HG03575 (cell line): ENCODE data around the gene RDH16.
A peak's percentile ranks its signal among the peaks of the same experiment; 100 is the strongest.

Experiments used
- ATAC-seq: cut with Tn5 transposase; IDR thresholded peaks from one replicate; pipeline ENCODE4 v1.9.1; 2021; ENCODE audit not compliant: unreplicated experiment, insufficient number of reproducible peaks, low FRiP score; ENCODE audit errors: extremely low read depth

The RDH16 gene, protein sequence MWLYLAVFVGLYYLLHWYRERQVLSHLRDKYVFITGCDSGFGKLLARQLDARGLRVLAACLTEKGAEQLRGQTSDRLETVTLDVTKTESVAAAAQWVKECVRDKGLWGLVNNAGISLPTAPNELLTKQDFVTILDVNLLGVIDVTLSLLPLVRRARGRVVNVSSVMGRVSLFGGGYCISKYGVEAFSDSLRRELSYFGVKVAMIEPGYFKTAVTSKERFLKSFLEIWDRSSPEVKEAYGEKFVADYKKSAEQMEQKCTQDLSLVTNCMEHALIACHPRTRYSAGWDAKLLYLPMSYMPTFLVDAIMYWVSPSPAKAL

DNA sequence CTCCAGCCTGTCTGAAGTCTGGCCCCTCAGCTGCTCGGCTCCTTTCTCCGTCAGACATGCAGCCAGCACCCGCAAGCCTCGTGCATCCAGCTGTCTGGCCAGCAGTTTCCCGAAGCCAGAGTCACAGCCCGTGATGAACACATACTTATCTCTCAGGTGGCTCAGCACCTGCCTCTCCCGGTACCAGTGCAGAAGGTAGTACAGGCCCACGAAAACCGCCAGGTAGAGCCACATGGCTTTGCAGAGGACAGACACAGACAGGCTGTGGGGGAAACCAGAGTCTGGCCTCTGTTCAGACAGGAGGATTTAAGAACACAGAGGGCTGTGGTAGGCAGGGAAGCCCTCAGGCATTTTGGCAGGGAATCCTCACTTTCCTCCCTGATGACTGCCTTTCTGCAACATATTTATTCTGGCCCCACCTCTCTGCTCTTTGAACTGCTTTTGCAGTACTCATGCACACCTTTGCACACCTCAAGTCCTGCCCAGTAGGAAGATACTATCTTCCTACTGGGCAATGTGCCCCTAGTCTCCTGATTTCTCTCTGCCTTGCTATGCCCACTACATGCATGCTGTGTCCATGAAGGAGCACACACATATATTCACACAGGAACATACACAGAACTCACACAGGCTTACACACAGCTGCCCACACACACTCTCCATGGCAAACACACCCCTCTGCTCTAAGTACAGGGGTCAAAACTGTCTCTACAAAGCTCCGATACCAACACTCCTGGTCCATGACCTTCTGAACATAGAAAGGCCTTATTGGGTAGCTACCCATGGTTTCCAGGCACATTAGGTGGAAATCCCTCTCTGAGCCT, at the start of gene RDH16:
RDH16 (minus strand) TSS at position 380 of the 824 bp plus-strand sequence; CDS start at position 234, 146 bp downstream.
- no peak for ATAC-seq

DNA sequence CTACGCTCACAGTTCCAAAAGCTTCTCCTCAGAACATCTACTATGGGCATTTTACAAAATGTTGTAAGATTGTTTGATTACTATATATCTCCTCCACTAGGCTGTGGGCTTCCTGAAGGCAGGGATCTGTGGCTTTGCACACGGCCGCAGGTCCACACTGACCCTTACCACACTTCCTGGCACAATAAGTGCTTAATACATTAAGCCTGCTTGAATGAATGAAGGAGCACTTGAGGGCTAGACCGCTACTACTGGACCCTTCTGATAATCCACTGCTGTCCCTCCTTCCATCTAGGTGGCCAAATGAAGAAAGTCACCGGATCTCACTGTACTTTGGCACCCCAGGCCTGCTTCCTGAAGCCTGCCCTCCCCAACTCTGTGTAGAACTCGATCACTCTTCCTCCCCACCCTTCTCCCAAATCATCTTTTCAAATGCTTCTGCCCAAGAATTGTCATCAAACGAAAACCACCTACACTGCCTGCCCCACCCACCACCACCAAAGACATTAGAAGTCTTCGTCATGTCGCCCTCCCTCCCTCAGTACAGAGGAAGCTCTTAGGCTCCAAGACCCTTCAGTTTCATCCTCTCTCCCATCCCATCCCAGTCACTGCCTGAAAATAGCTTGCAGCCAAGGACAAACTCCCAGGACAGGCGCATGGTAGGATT, 49.5 kb upstream of the RDH16 start:
- no peak for ATAC-seq

GRCh38 chr12:57005980-57006808, 48.8 kb upstream of the RDH16 start, which contains the start of gene ZBTB39:
Gene ZBTB39 (minus strand): TSS chr12:57006546. CDS start chr12:57004917, 1,629 bp downstream.
- ATAC-seq: no peak

GRCh38 chr12:57004651-57005050, 47.2 kb upstream of the RDH16 start:
- ATAC-seq: no peak

GRCh38 chr12:57003395-57003794, 46.0 kb upstream of the RDH16 start:
- ATAC-seq: no peak

GRCh38 chr12:57001448-57001906, 44.1 kb upstream of the RDH16 start:
- no peak for ATAC-seq

- ATAC-seq: no peak
These were observed 43.0 kb upstream of the RDH16 start for GRCh38 chr12:57000393-57000792.

GRCh38 chr12:56999456-56999855, 42.0 kb upstream of the RDH16 start:
- ATAC-seq: no peak

GRCh38 chr12:56998981-56999380, 41.6 kb upstream of the RDH16 start:
- ATAC-seq: peak; percentile 58

DNA sequence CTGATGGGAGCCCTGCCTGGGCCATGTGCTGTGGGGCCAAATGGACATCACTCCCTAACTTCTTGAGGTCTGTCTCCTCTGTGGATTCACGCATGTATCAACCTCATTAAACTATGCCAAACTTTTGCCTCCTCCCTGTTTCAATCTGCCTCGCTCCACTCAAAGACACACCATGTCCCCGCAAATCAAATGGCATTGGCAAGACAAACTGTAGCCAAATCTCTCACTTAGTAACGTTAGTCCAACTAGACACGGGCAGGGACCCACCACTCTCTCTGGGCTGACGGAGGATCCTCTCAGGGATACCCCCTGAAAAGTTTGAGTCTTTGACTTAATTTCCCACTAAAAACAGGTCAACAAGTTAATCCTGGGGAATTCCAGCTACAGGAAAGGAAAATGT, 40.9 kb upstream of the RDH16 start:
- no peak for ATAC-seq

DNA sequence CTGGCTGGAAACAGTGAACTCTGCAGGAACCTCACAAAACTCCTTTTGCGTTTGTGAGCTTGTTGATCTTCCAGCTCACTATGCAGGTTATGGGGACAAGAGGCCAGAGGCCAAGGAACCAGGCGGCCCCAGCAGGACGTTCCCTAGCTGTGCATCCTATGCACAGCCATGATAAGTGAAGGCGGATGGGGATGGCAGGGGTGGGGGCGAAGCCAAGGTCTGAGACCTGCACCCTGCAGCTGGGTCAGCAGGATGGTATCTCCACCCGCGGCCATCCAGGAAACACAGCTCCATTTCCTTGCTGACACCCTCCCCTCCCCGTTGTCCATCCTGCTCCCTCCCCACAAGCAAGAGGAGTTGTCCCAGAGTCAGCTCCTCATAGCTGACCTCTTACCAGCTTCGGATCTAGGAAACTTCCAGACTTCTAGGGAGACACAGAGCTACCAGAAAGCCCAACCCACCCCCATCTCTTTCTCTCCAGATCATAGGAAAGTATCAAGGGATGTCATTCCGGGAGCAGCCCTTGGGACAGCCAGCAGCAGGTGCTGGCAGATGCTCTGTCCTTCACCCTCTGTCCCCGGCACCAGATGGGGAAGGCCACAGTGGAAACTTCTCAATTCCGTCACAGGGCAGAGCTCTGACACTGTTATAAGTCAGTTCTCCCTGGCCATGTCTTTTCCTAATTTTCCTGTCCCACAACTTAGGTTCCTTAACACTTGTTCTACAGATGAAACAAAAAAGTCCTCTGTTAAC, 39.6 kb upstream of the RDH16 start:
- no peak for ATAC-seq

- ATAC-seq: no peak
These were observed 38.6 kb upstream of the RDH16 start for GRCh38 chr12:56995930-56996496.

GRCh38 chr12:56995201-56995929, 38.0 kb upstream of the RDH16 start:
- ATAC-seq: no peak

DNA sequence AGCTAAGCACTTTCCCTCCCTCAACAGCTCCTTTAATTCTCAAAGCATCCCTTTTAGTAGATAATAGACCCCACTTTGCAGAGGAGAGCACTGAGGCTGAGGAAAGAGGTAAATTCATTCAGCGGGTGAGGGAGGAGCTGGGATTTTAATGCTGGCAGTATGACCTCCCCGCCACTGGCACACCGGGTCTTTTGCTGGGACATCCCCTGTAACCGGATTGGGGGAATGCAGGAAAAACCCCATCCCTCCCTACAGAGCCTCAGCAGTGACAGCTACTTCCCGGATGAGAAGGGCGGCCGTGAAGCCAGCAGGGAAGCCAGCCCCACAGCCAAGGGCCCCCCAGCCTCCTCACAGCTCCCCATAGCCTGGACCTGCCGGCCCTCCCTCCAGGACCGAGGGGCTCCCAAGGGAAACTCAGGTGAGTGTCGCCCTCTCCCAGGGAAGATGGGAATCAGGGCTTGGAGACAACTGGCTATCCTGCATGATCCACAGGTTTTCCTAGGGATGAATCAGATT, 36.9 kb upstream of the RDH16 start:
- ATAC-seq: no peak

DNA sequence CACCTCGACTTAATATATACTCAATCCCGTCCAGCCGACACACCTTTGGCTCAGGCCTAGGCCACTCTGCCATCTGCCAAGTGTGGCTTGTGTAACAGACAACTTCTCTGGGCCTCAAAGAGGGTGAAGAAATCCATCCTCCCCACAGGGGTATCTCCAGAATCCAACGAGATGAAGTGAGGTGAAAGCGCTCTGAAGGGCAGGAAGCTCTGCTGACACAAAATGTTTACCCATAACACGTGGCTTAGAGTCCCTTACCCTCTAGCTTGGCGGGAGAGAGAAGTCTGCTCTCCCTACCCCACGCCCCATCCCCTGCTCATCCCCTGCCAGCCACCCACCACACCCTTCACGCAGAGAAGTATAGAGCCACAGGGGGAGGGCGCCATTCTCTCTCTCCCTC, 35.9 kb upstream of the RDH16 start:
- ATAC-seq: no peak

DNA sequence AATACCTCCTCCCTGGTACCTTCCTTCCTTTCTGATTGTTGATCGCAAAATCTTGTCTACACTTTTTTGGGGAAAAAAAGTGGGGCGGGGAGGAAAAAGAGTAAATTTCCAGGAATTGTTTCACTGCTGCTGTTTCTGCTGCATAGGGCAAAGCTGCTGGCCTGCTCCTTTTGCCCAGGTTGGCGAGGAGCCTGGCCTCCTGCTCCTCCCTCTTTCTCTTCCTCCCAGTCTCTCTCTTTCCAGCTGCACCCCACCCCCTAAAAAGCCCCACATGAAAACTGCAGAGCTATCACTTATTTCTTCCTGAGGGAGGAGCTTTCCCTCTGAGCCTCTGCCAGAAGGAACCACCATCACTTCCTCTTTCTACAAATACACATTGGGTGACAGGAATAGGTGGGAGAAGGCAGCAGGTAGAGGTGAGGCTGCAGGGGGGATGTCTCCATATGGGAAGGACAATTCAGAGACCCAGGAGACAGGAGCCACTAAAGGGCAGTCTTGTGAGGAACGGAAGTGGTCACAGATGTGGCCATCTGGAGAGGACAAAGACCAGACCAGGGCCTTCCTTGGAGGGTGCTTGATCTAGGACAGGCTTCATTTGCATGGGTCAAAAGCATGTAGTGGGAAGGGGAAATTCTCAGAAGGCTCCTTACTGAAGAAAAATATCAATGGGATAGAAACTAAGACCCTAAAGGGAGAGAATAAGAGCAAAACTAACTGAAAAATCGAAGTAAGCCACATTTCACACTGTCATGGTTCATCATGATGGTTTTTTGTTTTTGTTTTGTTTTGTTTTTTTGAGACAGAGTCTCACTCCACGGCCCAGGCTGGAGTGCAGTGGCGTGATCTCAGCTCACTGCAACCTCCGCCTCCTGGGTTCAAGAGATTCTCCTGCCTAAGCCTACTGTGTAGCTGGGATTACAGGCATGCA, 34.2 kb upstream of the RDH16 start:
- ATAC-seq: no peak
